NCI-H226 (cell line): Measurements from ENCODE around the gene FLNB.

Experiments used
- DNase-seq: peaks from one replicate; pipeline ENCODE4 v3.0.0-alpha.2; 2015

FLNB gene

GRCh38 chr3:58116161-58116955, 108.1 kb downstream of the FLNB start:
- DNase-seq, result no peak

DNA sequence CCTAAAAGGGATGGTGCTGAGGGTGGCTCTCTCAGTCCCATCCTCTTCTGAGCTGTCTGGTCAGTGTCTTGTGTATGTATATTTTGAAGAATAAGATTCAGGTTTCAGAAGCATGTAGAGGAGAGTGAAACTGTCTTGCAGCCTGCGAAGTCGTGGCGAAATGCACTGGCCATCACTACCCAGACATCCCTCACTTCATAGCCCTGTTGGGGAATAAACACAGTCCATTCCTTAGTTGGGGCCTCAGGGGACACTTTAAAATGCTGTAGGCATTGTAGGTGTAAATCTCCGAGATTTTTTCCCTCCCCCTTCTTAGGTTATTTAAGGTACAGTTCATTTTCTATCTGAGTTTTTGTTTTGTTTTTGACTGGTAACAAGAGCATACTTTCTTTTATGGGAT, 108.8 kb downstream of the FLNB start:
- DNase-seq, result no peak

- no peak for DNase-seq
These were observed 109.4 kb downstream of the FLNB start for GRCh38 chr3:58117561-58118181.

GRCh38 chr3:58119186-58119585, 111.0 kb downstream of the FLNB start:
- no peak for DNase-seq

GRCh38 chr3:58120075-58120812, 112.0 kb downstream of the FLNB start:
- no peak for DNase-seq

DNA sequence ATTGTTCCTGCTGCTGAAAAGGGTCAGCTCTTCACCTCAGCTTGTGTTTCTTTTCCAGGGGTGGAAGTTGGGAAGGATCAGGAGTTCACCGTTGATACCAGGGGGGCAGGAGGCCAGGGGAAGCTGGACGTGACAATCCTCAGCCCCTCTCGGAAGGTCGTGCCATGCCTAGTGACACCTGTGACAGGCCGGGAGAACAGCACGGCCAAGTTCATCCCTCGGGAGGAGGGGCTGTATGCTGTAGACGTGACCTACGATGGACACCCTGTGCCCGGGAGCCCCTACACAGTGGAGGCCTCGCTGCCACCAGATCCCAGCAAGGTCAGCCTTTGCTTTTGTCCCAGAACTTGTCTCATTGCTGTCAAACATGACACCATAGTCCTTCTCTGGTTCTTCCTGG, 113.0 kb downstream of the FLNB start:
- no peak for DNase-seq

- DNase-seq, result no peak
These were observed 114.9 kb downstream of the FLNB start for GRCh38 chr3:58122936-58123700.

DNA sequence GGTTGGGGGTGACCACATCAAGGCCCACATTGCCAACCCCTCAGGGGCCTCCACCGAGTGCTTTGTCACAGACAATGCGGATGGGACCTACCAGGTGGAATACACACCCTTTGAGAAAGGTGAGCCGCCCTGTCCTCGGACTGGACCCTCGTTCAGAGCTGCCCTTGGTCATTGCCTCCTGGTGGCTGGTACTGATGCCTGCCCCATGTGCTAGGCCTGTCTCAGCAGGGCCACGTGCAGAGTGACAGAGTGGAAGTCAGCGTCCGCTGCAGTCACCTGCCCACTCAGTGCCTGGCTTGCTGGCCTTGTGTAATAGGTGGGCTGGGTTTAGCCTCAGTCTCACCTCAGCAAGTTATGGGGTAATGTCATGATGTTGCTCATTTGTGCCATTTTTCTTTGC, 116.2 kb downstream of the FLNB start:
- DNase-seq, result no peak

- DNase-seq, result no peak
These were observed 121.0 kb downstream of the FLNB start for GRCh38 chr3:58129041-58129770.

DNA sequence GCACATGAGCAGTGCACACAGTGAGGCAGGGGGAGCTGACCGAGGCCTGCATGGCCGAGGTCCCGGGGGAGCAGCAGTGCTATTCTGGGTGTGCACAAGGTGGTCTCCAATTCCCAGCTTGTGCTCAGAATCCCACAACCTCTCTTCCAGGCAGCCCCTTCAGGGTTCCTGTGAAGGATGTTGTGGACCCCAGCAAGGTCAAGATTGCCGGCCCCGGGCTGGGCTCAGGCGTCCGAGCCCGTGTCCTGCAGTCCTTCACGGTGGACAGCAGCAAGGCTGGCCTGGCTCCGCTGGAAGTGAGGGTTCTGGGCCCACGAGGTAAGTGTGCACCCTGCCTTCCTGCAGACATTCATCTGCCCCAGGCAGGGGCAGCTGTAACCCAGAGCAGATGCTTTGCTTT, 122.4 kb downstream of the FLNB start:
- no peak for DNase-seq

DNA sequence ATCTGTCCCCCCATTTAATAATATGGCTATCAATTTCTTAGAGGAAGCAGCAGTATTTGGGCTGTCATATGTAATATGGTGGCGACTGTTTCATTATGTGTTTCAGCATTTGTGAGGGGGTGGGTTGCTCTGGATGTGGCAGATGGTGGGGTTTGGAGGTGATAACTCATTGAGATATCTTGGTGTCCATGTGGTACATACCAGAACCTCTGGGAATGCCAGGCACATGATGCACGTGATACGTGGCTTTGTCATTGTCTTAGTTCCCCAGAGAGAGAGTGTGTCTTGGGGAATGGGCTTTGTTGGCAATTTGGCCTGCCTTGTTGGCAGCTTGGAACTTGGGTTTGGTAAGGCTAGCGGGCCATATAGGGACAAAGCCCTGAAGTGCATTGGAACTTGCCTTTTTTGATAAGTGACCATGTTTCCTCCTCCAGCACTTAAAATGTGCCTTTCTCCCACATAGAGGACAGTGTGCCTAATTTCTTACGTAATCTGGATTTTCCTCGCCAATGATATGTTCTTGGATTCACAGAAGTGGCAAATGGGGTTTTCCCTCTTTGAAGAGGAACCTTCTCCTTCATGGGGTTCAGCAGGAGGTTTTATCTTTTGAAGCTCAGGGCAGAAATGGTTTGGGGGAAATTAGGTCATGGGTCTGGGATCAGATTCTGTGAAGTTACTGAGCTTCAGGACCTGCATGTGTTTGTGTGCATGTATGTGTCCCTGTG, 123.0 kb downstream of the FLNB start:
- DNase-seq, result no peak

DNA sequence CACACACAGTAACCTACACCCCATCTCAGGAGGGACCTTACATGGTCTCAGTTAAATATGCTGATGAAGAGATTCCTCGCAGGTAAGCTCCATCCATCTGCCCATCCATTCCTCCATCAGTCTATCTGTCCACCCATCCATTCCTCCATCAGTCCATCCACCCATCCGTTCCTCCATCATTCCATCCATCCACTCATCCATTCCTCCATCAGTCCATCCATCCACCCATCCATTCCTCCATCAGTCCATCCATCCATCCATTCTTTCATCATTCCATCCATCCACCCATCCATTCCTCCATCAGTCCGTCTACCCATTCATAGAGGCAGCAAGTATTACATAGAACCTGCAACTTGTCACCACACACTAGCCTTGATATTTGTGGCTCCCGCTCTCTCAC, 124.6 kb downstream of the FLNB start:
- DNase-seq, result no peak

GRCh38 chr3:58134468-58134867, 126.2 kb downstream of the FLNB start:
- no peak for DNase-seq

GRCh38 chr3:58135712-58136543, 127.7 kb downstream of the FLNB start:
- no peak for DNase-seq

- no peak for DNase-seq
These were observed 129.1 kb downstream of the FLNB start for GRCh38 chr3:58137306-58137705.

- no peak for DNase-seq
These were observed 133.6 kb downstream of the FLNB start for GRCh38 chr3:58141766-58142345.

DNA sequence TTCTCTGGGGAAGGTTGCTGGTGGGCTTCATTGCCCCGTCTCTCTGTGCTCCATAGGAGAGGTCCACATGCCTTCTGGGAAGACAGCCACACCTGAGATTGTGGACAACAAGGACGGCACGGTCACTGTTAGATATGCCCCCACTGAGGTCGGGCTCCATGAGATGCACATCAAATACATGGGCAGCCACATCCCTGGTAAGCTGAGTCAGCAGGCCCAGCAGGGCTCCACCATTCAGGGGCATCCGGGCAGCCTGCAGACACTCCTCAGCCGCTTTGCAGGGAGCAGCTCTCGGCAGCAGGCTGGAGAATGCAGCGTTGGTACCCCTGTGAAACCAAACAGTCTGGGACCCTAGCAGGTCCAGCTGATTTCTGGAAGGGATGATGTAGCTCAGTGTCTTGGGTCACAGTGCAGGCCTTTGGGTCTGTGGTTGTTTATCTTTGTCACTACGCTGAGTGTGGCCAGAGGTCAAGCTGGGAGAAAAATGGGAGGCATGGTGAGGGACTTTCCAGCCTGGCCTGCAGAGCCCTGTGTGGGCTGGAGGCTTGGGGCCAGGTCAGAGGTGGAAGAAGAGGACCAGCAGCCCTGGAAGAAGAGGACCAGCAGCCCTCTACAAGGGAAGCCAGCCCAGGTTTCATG, 135.3 kb downstream of the FLNB start:
- no peak for DNase-seq

- DNase-seq, result no peak
These were observed 136.5 kb downstream of the FLNB start for GRCh38 chr3:58144478-58145325.

DNA sequence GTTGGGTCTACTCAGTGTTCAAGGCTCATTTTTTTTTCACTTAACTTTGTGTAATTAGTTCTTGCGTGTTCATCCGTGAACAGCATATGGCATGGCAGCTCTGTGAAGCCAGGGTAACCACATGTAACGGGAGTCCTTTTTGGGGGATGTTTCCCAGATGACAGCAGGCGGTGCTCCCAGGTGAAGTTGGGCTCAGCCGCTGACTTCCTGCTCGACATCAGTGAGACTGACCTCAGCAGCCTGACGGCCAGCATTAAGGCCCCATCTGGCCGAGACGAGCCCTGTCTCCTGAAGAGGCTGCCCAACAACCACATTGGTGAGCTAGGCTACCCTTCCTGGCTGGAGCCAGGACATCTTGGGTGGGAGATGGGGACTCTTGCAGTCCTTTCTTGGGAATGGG, 139.8 kb downstream of the FLNB start:
- no peak for DNase-seq
